ENCODE data around the gene FAM180B.

FAM180B gene

GRCh38 chr11:47573321-47573720, 13.2 kb upstream of the FAM180B start:
- no peak for TF ChIP-seq CTCF (IDR thresholded peaks at IDR 0.05)

GRCh38 chr11:47577460-47578041, 8.9 kb upstream of the FAM180B start:
- TF ChIP-seq CTCF (IDR thresholded peaks at IDR 0.05), result no peak

GRCh38 chr11:47578524-47579494, 7.7 kb upstream of the FAM180B start, which contains the start of the genes KBTBD4 and NDUFS3:
TSS of gene KBTBD4 (minus strand) at chr11:47578970. CDS start at chr11:47578951, 19 bp downstream.
TSS of gene NDUFS3 (plus strand) at chr11:47579074. CDS start at chr11:47579092, 18 bp downstream.
- no peak for TF ChIP-seq CTCF (IDR thresholded peaks at IDR 0.05)

- no peak for TF ChIP-seq CTCF (IDR thresholded peaks at IDR 0.05)
These were observed 2.6 kb upstream of the FAM180B start for GRCh38 chr11:47583844-47584243.

GRCh38 chr11:47587039-47587716, 700 bp downstream of the FAM180B start:
- TF ChIP-seq CTCF (IDR thresholded peaks at IDR 0.05), result no peak

DNA sequence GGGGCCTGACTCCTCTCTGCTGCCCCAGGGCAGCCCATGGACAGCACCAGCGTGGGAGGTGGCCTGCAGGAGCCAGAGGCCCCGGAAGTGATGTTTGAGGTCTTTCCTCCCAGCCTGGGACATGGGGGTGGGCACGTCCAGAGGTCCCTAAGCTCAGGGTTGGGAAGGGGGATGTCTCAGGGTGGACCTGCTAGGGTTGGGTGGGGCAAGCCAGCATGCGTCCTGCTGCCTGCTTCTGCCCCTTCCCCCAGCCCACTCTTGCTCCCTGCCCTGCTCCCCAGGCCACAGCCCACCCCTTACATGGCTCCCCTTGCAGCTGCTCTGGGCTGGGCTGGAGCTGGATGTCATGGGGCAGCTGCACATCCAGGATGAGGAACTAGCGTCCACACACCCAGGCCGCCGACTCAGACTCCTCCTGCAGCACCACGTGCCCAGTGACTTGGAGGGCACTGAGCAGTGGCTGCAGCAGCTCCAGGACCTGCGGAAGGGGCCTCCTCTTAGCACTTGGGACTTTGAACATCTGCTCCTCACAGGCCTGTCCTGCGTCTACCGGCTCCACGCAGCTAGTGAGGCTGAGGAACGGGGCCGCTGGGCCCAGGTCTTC, 1.3 kb downstream of the FAM180B start:
- no peak for TF ChIP-seq CTCF (IDR thresholded peaks at IDR 0.05)

- no peak for TF ChIP-seq CTCF (IDR thresholded peaks at IDR 0.05)
These were observed 2.6 kb downstream of the FAM180B start for GRCh38 chr11:47589118-47589517.
